K562 (cell line): ENCODE data around the gene MXRA7. TPM values are rescaled to one million over a fixed set of nuclear protein-coding genes. Genes with fewer than 3 reads are reported as not detected.

ENCODE experiments used
- DDX20 ChIP-seq: fragments of 450-650 bp; IDR thresholded peaks from 2 replicates; pipeline ENCODE4 v1.6.1; 2016; ENCODE audit warnings: missing genetic modification characterization, low read depth, mild to moderate bottlenecking, missing compliant biosample characterization, moderate library complexity
- DIDO1 ChIP-seq: fragments of 450-650 bp; IDR thresholded peaks from 2 replicates; pipeline ENCODE4 v1.6.1; 2016; ENCODE audit warnings: low read depth, missing biosample characterization, missing genetic modification characterization
- GABPB2 ChIP-seq: fragments of 250-450 bp; sonication (Bioruptor Pico); conservative IDR thresholded peaks from 2 replicates; pipeline ENCODE4 v1.5.1; 2021; ENCODE audit warnings: mild to moderate bottlenecking
- GTF2F1 ChIP-seq: IDR thresholded peaks from 2 replicates; pipeline ENCODE4 v1.6.1; 2011; ENCODE audit warnings: low read depth, low read length, improper control_type of control experiment
- LCOR ChIP-seq: sonication (generic); formaldehyde crosslinking; IDR thresholded peaks from 2 replicates; pipeline ENCODE4 v1.8.0; 2022; ENCODE audit warnings: mild to moderate bottlenecking, missing genetic modification reagents
- PML ChIP-seq: IDR thresholded peaks from 2 replicates; pipeline ENCODE4 v1.6.1; 2012; ENCODE audit warnings: low read length, inconsistent platforms
- TEAD4 ChIP-seq, 2 experiments: sonication (generic) in 1 of 2; formaldehyde crosslinking in 1 of 2; IDR thresholded peaks; 2 replicates each; pipeline versions ENCODE4 v1.6.1 to v1.8.0; 2012 to 2022; ENCODE audit warnings: borderline replicate concordance in 1 of 2, inconsistent platforms in 1 of 2, low read length in 1 of 2, mild to moderate bottlenecking in 1 of 2, missing genetic modification reagents in 1 of 2
- ZBED1 ChIP-seq: IDR thresholded peaks from 2 replicates; pipeline ENCODE4 v1.6.1; 2014
- ZBTB1 ChIP-seq: sonication (generic); formaldehyde crosslinking; IDR thresholded peaks from 2 replicates; pipeline ENCODE4 v1.8.1; 2023; ENCODE audit warnings: missing genetic modification reagents, low read depth, mild to moderate bottlenecking, borderline replicate concordance
- ZEB2 ChIP-seq: fragments of 450-650 bp; IDR thresholded peaks from 2 replicates; pipeline ENCODE4 v1.6.1; 2016
- ZFP1 ChIP-seq: fragments of 450-650 bp; formaldehyde crosslinking; IDR thresholded peaks from 2 replicates; pipeline ENCODE4 v1.4.0; 2020; ENCODE audit warnings: mild to moderate bottlenecking, mixed read lengths
- ZNF707 ChIP-seq: fragments of 250-450 bp; sonication (Bioruptor Pico); conservative IDR thresholded peaks from 2 replicates; pipeline ENCODE4 v1.8.0; 2022; ENCODE audit warnings: inconsistent platforms, mild to moderate bottlenecking, moderate library complexity
- polyA plus RNA-seq, 8 experiments: library from polyadenylated mRNA; depleted of rRNA in 4 of 8; stranded (reverse) in 5 of 8; unstranded in 3 of 8; fragments of >200 nt; fragmentation: Nextera tagmentation in 2 of 8; fragmentation: Illumina TruSeq in 1 of 8; extraction: Ambion mirVana in 2 of 8; extraction: Trizol in 1 of 8; gene quantifications; 2 replicates each; pipeline versions ENCODE4 v1.2.1 to v1.2.3, GENCODE V29; 2011 to 2014; ENCODE audit warnings: inconsistent platforms in 1 of 8, missing spikeins in 1 of 8
- total RNA-seq, 7 experiments: library from RNA; depleted of rRNA in 6 of 7; stranded (reverse); fragments of >200 nt in 6 of 7; fragmentation: Illumina TruSeq in 2 of 7; extraction: Trizol in 2 of 7; gene quantifications; 2 replicates each; pipeline versions ENCODE4 v1.2.1 to v1.2.3, GENCODE V29; 2011 to 2021; ENCODE audit warnings: low replicate concordance in 1 of 7
- TF ChIP-seq, protein P1 (sequence below): fragments of 450-650 bp; IDR thresholded peaks from 2 replicates; pipeline ENCODE4 v1.6.1; 2016; ENCODE audit warnings: low read depth
- TF ChIP-seq, protein P2 (sequence below), 3 experiments: IDR thresholded peaks in 2 of 3; conservative IDR thresholded peaks in 1 of 3; 2 replicates each; pipeline ENCODE4 v1.5.1; 2011 to 2012; ENCODE audit warnings: low read length in 3 of 3, mild to moderate bottlenecking in 3 of 3, control low read depth in 2 of 3, improper control_type of control experiment in 1 of 3, inconsistent platforms in 1 of 3, low read depth in 1 of 3, mixed read lengths in 1 of 3, moderate library complexity in 1 of 3; ENCODE audit not compliant: insufficient read depth in 2 of 3
- TF ChIP-seq, protein P3 (sequence below): fragments of 450-650 bp; IDR thresholded peaks from 2 replicates; pipeline ENCODE4 v1.6.1; 2016; ENCODE audit warnings: low read depth, mild to moderate bottlenecking, moderate library complexity

MXRA7 gene
- total and polyA plus RNA-seq, 9 of the 15 experiments (the other 6 are each of a cell fraction or from before 2014, with no cell fraction given) = 2.6 to 38.4 (median 14.3) TPM

DNA sequence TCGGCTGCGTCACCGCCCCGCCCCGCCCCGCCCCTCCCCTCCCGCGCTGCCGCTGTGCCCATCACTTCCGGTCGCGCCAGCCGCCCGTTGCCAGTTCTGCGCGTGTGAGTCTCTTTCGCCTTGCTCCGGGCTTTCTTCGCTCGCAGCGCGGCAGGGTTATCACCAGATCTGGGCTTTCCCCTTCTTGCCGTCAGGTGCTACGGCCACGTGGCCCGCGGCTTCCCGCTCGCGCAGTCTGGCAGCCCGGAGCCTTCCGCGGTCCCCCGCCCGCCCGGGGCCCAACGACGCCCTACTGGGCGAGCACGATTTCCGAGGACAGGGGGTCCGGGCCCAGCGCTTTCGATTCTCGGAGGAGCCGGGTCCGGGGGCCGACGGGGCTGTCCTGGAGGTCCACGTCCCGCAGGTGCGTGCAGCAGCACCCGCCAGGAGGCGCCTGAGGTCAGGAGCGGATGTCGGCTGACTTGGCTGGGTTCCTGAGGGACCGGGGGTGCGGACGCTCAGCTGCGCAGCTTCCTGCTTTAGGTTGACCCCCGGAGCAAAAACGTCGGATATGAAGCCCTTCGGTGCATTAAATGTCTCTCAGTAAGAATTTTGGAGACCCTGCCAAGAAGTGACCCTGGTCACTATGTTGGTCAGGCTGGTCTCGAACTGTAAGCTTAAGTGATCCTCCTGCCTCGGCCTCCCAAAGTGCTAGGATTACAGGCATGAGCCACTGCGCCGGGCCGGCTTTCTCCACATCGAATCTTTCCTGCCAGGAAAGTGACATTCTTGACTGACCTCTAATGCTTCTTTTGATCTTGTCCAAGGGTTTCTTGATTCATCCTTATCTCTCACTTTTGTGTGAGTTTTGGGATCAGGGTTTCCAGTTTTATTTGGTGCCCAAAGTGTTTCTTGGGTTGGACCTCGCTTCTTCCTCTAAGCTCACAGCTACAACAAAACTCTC is 16.3 kb upstream of the MXRA7 start, which contains the start of gene METTL23 (continued):
- TF ChIP-seq, protein P1, sequence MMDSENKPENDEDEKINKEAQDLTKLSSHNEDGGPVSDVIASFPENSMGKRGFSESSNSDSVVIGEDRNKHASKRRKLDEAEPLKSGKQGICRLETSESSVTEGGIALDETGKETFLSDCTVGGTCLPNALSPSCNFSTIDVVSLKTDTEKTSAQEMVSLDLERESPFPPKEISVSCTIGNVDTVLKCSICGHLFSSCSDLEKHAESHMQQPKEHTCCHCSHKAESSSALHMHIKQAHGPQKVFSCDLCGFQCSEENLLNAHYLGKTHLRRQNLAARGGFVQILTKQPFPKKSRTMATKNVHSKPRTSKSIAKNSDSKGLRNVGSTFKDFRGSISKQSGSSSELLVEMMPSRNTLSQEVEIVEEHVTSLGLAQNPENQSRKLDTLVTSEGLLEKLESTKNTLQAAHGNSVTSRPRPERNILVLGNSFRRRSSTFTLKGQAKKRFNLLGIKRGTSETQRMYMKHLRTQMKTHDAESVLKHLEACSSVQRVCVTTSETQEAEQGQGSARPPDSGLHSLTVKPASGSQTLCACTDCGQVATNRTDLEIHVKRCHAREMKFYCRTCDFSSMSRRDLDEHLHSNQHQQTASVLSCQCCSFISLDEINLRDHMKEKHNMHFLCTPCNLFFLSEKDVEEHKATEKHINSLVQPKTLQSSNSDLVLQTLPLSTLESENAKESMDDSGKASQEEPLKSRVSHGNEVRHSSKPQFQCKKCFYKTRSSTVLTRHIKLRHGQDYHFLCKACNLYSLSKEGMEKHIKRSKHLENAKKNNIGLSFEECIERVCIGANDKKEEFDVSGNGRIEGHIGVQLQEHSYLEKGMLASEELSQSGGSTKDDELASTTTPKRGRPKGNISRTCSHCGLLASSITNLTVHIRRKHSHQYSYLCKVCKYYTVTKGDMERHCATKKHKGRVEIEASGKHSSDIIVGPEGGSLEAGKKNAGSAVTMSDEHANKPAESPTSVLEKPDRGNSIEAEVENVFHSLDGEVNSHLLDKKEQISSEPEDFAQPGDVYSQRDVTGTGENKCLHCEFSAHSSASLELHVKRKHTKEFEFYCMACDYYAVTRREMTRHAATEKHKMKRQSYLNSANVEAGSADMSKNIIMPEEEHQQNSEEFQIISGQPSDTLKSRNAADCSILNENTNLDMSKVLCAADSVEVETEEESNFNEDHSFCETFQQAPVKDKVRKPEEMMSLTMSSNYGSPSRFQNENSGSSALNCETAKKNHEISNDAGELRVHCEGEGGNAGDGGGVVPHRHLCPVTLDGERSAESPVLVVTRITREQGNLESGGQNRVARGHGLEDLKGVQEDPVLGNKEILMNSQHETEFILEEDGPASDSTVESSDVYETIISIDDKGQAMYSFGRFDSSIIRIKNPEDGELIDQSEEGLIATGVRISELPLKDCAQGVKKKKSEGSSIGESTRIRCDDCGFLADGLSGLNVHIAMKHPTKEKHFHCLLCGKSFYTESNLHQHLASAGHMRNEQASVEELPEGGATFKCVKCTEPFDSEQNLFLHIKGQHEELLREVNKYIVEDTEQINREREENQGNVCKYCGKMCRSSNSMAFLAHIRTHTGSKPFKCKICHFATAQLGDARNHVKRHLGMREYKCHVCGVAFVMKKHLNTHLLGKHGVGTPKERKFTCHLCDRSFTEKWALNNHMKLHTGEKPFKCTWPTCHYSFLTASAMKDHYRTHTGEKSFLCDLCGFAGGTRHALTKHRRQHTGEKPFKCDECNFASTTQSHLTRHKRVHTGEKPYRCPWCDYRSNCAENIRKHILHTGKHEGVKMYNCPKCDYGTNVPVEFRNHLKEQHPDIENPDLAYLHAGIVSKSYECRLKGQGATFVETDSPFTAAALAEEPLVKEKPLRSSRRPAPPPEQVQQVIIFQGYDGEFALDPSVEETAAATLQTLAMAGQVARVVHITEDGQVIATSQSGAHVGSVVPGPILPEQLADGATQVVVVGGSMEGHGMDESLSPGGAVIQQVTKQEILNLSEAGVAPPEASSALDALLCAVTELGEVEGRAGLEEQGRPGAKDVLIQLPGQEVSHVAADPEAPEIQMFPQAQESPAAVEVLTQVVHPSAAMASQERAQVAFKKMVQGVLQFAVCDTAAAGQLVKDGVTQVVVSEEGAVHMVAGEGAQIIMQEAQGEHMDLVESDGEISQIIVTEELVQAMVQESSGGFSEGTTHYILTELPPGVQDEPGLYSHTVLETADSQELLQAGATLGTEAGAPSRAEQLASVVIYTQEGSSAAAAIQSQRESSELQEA = no peak
- TF ChIP-seq PML (no peak), DDX20 (tag) (no peak), ZEB2 (0 out of 2 replicates have a peak, but pooled peaks have one; percentile 31), ZFP1 (no peak), ZBTB1 (CRISPR knock-in tag) (0 out of 2 replicates have a peak, but pooled peaks have one; percentile 28), ZBED1 (peak; percentile 57), LCOR (CRISPR knock-in tag) (peak; percentile 63), DIDO1 (tag) (no peak), GTF2F1 (peak; percentile 42; the same call in 1 of the 2 replicates), GABPB2 (CRISPR knock-in tag) (no peak), TEAD4 (IDR thresholded peaks at IDR 0.05; ENCODE audit: low read length) (no peak), TEAD4 (CRISPR knock-in tag; IDR thresholded peaks at IDR 0.05; ENCODE audit: borderline replicate concordance) (no peak), ZNF707 (CRISPR knock-in tag) (no peak)
- TF ChIP-seq, protein P2, sequence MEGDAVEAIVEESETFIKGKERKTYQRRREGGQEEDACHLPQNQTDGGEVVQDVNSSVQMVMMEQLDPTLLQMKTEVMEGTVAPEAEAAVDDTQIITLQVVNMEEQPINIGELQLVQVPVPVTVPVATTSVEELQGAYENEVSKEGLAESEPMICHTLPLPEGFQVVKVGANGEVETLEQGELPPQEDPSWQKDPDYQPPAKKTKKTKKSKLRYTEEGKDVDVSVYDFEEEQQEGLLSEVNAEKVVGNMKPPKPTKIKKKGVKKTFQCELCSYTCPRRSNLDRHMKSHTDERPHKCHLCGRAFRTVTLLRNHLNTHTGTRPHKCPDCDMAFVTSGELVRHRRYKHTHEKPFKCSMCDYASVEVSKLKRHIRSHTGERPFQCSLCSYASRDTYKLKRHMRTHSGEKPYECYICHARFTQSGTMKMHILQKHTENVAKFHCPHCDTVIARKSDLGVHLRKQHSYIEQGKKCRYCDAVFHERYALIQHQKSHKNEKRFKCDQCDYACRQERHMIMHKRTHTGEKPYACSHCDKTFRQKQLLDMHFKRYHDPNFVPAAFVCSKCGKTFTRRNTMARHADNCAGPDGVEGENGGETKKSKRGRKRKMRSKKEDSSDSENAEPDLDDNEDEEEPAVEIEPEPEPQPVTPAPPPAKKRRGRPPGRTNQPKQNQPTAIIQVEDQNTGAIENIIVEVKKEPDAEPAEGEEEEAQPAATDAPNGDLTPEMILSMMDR (IDR thresholded peaks at IDR 0.05 in 2 of 3, conservative IDR thresholded peaks at IDR 0.05 in 1 of 3; ENCODE audit: insufficient read depth in 2 of 3, low read depth in 1 of 3, low read length in 3 of 3) = peak; percentile 73 to 79 (median 77)
- TF ChIP-seq, protein P3, sequence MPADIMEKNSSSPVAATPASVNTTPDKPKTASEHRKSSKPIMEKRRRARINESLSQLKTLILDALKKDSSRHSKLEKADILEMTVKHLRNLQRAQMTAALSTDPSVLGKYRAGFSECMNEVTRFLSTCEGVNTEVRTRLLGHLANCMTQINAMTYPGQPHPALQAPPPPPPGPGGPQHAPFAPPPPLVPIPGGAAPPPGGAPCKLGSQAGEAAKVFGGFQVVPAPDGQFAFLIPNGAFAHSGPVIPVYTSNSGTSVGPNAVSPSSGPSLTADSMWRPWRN = no peak
